Endothelial cell of umbilical vein (primary cell): Measurements from ENCODE around the gene GSTO2. TPM values are rescaled to one million over a fixed set of nuclear protein-coding genes. Genes with fewer than 3 reads are reported as not detected.

Experiments used
- BruUV-seq: library from RNA; stranded (reverse); fragments of 400-500 nt; replicated peaks from 2 replicates; lab custom pipeline; 2021; lab: Mats Ljungman, UMichigan
- CTCF ChIA-PET: fragments of 300-600, 350-600 bp; sonication (Branson Sonifier 250); formaldehyde crosslinking; loops from one replicate; lab custom pipeline; 2021; ENCODE audit warnings: antibody characterized with exemption, inconsistent platforms; lab: Charles Lee
- POLR2A ChIA-PET: fragments of 300-600, 350-600 bp; sonication (Branson Sonifier 250); formaldehyde crosslinking; loops from one replicate; lab custom pipeline; 2021; ENCODE audit warnings: antibody characterized with exemption, inconsistent platforms; lab: Charles Lee
- DNase-seq: peaks from one replicate; pipeline ENCODE4 v3.0.0-alpha.2; 2011; ENCODE audit warnings: low read depth, low spot score
- FAIRE-seq: peaks from 2 replicates; lab custom pipeline; 2011; peaks lifted over from hg19 to GRCh38; lab: Jason Lieb, UNC
- H2AFZ ChIP-seq: 2 replicates; pipeline ENCODE4 v1.6.0; 2012; ENCODE audit warnings: low read depth, low read length, control low read depth, inconsistent platforms
- H3K27ac ChIP-seq: 2 replicates; pipeline ENCODE4 v1.5.1; 2011; ENCODE audit warnings: low read depth, mild to moderate bottlenecking, control low read depth, low read length, moderate library complexity; ENCODE audit not compliant: insufficient read depth
- H3K27me3 ChIP-seq, 2 experiments: 2 replicates each; pipeline versions ENCODE4 v1.6.0 to v1.6.1; 2011; ENCODE audit warnings: low read length in 2 of 2, mixed read lengths in 1 of 2; ENCODE audit not compliant: control insufficient read depth in 2 of 2, insufficient read depth in 2 of 2
- H3K36me3 ChIP-seq, 2 experiments: 2 replicates in 1 of 2; 3 replicates in 1 of 2; pipeline ENCODE4 v1.5.1; 2011; ENCODE audit warnings: low read length in 2 of 2, mild to moderate bottlenecking in 1 of 2, moderate library complexity in 1 of 2; ENCODE audit not compliant: control insufficient read depth in 2 of 2, insufficient read depth in 2 of 2; ENCODE audit errors: extremely low read depth in 1 of 2
- H3K4me1 ChIP-seq: 3 replicates; pipeline ENCODE4 v1.5.1; 2011; ENCODE audit warnings: mild to moderate bottlenecking, low read length; ENCODE audit not compliant: control insufficient read depth, insufficient read depth; ENCODE audit errors: extremely low read depth
- H3K4me2 ChIP-seq: 2 replicates; pipeline ENCODE4 v1.6.1; 2011; ENCODE audit warnings: low read length, control low read depth, mixed read lengths; ENCODE audit not compliant: insufficient read depth
- H3K4me3 ChIP-seq, 3 experiments: fragments of 200-600 bp in 1 of 3; sonication (generic), shearing (Covaris generic) in 1 of 3; replicated peaks in 1 of 3; 2 replicates each; pipeline ENCODE4 v1.5.1; 2011 to 2016; ENCODE audit warnings: control low read depth in 3 of 3, low read length in 3 of 3, mild to moderate bottlenecking in 2 of 3, inconsistent platforms in 1 of 3, low read depth in 1 of 3, moderate library complexity in 1 of 3; ENCODE audit not compliant: insufficient read depth in 1 of 3
- H3K79me2 ChIP-seq: 2 replicates; pipeline ENCODE4 v1.6.0; 2012; ENCODE audit warnings: low read length, inconsistent platforms; ENCODE audit not compliant: control insufficient read depth, insufficient read depth
- H3K9ac ChIP-seq: replicated peaks from 2 replicates; pipeline ENCODE3; 2011; ENCODE audit warnings: low read length, control low read depth; ENCODE audit not compliant: insufficient read depth; ENCODE audit errors: extremely low read depth
- H3K9me1 ChIP-seq: replicated peaks from 3 replicates; pipeline ENCODE4 v1.6.0; 2011; ENCODE audit warnings: mild to moderate bottlenecking, low read length; ENCODE audit not compliant: control insufficient read depth, insufficient read depth; ENCODE audit errors: extremely low read depth
- H3K9me3 ChIP-seq: replicated peaks from 2 replicates; pipeline ENCODE4 v1.5.1; 2012; ENCODE audit warnings: low read length, inconsistent platforms; ENCODE audit not compliant: control insufficient read depth, insufficient read depth
- H4K20me1 ChIP-seq: replicated peaks from 2 replicates; pipeline ENCODE3; 2011; ENCODE audit warnings: mild to moderate bottlenecking, low read length; ENCODE audit not compliant: control insufficient read depth, insufficient read depth; ENCODE audit errors: extremely low read depth
- FOS ChIP-seq: IDR thresholded peaks from 2 replicates; pipeline ENCODE4 v1.6.1; 2011; ENCODE audit warnings: mild to moderate bottlenecking, low read length, moderate library complexity, borderline replicate concordance; ENCODE audit not compliant: insufficient read depth
- GATA2 ChIP-seq: IDR thresholded peaks from 2 replicates; pipeline ENCODE4 v1.7.0; 2011; ENCODE audit warnings: low read depth, mild to moderate bottlenecking, moderate library complexity, mixed read lengths, low read length; ENCODE audit not compliant: insufficient read length, insufficient read depth
- JUN ChIP-seq: IDR thresholded peaks from 2 replicates; pipeline ENCODE4 v1.6.1; 2011; ENCODE audit warnings: borderline replicate concordance, low read depth; ENCODE audit not compliant: insufficient read length, insufficient read depth
- MYC ChIP-seq: IDR thresholded peaks from one replicate; pipeline ENCODE4 v1.6.1; 2011; ENCODE audit warnings: mild to moderate bottlenecking, low read depth, low read length
- POLR2A ChIP-seq: IDR thresholded peaks from 2 replicates; pipeline ENCODE4 v1.6.1; 2012; ENCODE audit warnings: low read depth, mild to moderate bottlenecking, control low read depth, low read length
- POLR2AphosphoS5 ChIP-seq: IDR thresholded peaks from 2 replicates; pipeline ENCODE4 v1.6.1; 2012; ENCODE audit warnings: low read depth, mild to moderate bottlenecking, control low read depth, low read length, moderate library complexity; ENCODE audit not compliant: insufficient read depth
- dilution Hi-C: fragments of 300-500 bp; cut with MboI; formaldehyde crosslinking; loops from one replicate; pipeline ENCODE4 v1.15.0; 2019; ENCODE audit warnings: low sequenced_read_pairs; ENCODE audit not compliant: extremely low pct_ligation_motif_present
- intact Hi-C: fragments of 100-400 bp; cut with micrococcal nuclease; formaldehyde crosslinking; loops from one replicate; pipeline ENCODE4 v1.10.0; 2022
- polyA plus RNA-seq, 4 experiments: library from polyadenylated mRNA; depleted of rRNA in 3 of 4; stranded (reverse) in 3 of 4; unstranded in 1 of 4; fragments of >200 nt; gene quantifications; 2 replicates each; pipeline versions ENCODE4 v1.2.1 to v1.2.3, GENCODE V29; 2011 to 2012; ENCODE audit warnings: missing spikeins in 1 of 4
- total RNA-seq: library from RNA; stranded (reverse); gene quantifications from 2 replicates; pipeline ENCODE4 v1.2.3, GENCODE V29; 2021

The GSTO2 gene
- total and polyA plus RNA-seq, 2 donors (not counting 3 experiments of a cell fraction or from before 2014, with no cell fraction given) = 0.84 to 1.4 TPM

DNA sequence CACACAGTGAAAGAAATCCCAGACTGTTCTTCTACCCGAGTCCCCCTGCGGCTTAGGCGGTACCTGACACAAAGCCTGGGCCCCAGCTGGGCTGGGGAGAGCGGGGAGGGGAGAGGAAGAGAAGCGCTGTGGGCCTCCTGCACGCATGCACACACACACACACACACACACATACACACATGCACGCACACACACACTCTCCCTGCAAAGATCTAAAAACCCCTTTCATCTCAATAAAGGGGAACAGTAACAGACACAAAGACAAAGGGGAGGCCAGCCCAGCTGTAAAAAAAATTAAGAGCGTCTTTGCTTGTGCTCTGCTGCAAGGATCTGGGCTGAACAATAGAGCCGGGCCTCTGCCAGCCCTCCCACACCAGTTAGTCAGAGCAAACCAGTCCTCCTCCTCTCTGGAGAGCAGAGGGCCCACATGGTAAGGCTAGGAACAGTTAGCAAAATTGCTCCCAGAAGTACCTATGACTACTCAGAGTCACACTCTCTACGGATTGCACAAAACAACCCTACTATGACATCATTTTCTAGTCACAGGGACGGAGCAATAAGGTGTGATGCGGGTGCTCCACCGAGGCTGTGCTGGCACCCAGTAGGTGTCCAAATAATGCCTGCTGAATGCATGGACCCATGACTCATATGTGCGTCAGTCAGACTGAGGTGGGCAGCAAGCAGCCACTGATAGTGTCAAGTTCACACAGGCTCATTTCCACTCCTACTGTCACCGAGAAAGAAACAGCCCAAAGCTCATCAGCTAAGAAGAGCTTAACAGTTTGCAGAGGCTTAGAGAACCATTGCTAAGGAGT, 60.1 kb downstream of the GSTO2 start:
- peaks cover 88% of the 10 kb centered on the region for H3K79me2 ChIP-seq
- H3K9ac ChIP-seq = peak overlapping the region; percentile 89
- H3K9me1 ChIP-seq = no peaks in the 10 kb centered on the region
- BruUV-seq = no TSS peak
- DNase-seq = peak; percentile 86
- CTCF ChIA-PET = interaction anchor here (0.9 to 3.9 kb wide), 6 partner anchors 8 to 38 kb away, joined by 3 to 33 read pairs (median 3); no protein-coding TSS in a partner anchor
- no peaks in the 10 kb centered on the region for H3K36me3 ChIP-seq
- intact Hi-C loops = loop anchor here (1.0 to 2.0 kb wide), 2 partner anchors 14 to 24 kb away; no protein-coding TSS in a partner anchor
- no peak overlapping the region for H2AFZ ChIP-seq
- TF ChIP-seq MYC (peak; percentile 16), JUN (peak; percentile 80), FOS (peak; percentile 93), GATA2 (no peak), POLR2AphosphoS5 (peak; percentile 10), POLR2A (no peak)
- peak overlapping the region in 1 of 3 experiments; percentile 1 for H3K4me3 ChIP-seq
- peak overlapping the region; percentile 71 for H3K4me2 ChIP-seq
- dilution Hi-C loops = no loop called here
- FAIRE-seq = peak; percentile 99
- POLR2A ChIA-PET = interaction anchor here (0.8 to 1.5 kb wide), 2 partner anchors 9 to 10 kb away, joined by 3 to 10 read pairs; partner anchors contain the start of gene ITPRIP
- H3K4me1 ChIP-seq = peaks cover 91% of the 10 kb centered on the region
- H3K9me3 ChIP-seq = no peaks in the 10 kb centered on the region
- no peaks in the 10 kb centered on the region for H4K20me1 ChIP-seq
- H3K27ac ChIP-seq = peak overlapping the region; percentile 96
- H3K27me3 ChIP-seq = no peaks in the 10 kb centered on the region
